Endothelial cell (in vitro differentiated cells): ENCODE results near the gene ADPGK. TPM values are rescaled to one million over a fixed set of nuclear protein-coding genes. Genes with fewer than 3 reads are reported as not detected.
A peak's percentile ranks its signal among the peaks of the same experiment; 100 is the strongest.

Source experiments
- DNase-seq: peaks from one replicate; pipeline ENCODE4 v3.0.0; 2021; ENCODE audit warnings: low spot score
- H3K27ac Mint-ChIP-seq: one replicate; pipeline ENCODE4 v1.8.0; 2021; ENCODE audit warnings: mixed read lengths, inconsistent platforms; ENCODE audit not compliant: unreplicated experiment
- H3K27me3 Mint-ChIP-seq: one replicate; pipeline ENCODE4 v1.8.0; 2021; ENCODE audit warnings: mild to moderate bottlenecking, moderate library complexity, mixed read lengths, inconsistent platforms; ENCODE audit not compliant: unreplicated experiment
- H3K36me3 Mint-ChIP-seq: one replicate; pipeline ENCODE4 v1.8.0; 2021; ENCODE audit warnings: mild to moderate bottlenecking, low read depth, mixed read lengths, inconsistent platforms; ENCODE audit not compliant: unreplicated experiment
- H3K4me1 Mint-ChIP-seq: one replicate; pipeline ENCODE4 v1.8.0; 2021; ENCODE audit warnings: mild to moderate bottlenecking, mixed read lengths, inconsistent platforms; ENCODE audit not compliant: unreplicated experiment
- H3K4me3 Mint-ChIP-seq: one replicate; pipeline ENCODE4 v1.8.0; 2021; ENCODE audit warnings: mild to moderate bottlenecking, mixed read lengths, inconsistent platforms; ENCODE audit not compliant: unreplicated experiment
- H3K9me3 Mint-ChIP-seq: one replicate; pipeline ENCODE4 v1.8.0; 2021; ENCODE audit warnings: mixed read lengths, inconsistent platforms; ENCODE audit not compliant: unreplicated experiment
- long read RNA-seq: library from polyadenylated mRNA; unstranded; transcript quantifications from one replicate; pipeline ENCODE4 v2.0.0, GENCODE V29; 2020; ENCODE audit not compliant: unreplicated experiment
- total RNA-seq: library from RNA; stranded (reverse); fragmentation: NEBNext Ultra II Directional; extraction: Animal tissue kit (Norgen Biotek cat#: 25700); gene quantifications from one replicate; pipeline ENCODE4 v1.2.1, GENCODE V29; 2021; ENCODE audit not compliant: unreplicated experiment
- TF ChIP-seq, protein P1 (sequence below): fragments of 200-600 bp; sonication (generic); IDR thresholded peaks from one replicate; pipeline ENCODE4 v1.5.0; 2021; ENCODE audit warnings: antibody characterized with exemption; ENCODE audit not compliant: unreplicated experiment

The ADPGK gene
- 42.0 TPM for total RNA-seq
- long read RNA-seq, partial matches to known transcripts: 1 of 26 reads
- long read RNA-seq, other reads (novel, unspliced or antisense): 23 of 26 reads

DNA sequence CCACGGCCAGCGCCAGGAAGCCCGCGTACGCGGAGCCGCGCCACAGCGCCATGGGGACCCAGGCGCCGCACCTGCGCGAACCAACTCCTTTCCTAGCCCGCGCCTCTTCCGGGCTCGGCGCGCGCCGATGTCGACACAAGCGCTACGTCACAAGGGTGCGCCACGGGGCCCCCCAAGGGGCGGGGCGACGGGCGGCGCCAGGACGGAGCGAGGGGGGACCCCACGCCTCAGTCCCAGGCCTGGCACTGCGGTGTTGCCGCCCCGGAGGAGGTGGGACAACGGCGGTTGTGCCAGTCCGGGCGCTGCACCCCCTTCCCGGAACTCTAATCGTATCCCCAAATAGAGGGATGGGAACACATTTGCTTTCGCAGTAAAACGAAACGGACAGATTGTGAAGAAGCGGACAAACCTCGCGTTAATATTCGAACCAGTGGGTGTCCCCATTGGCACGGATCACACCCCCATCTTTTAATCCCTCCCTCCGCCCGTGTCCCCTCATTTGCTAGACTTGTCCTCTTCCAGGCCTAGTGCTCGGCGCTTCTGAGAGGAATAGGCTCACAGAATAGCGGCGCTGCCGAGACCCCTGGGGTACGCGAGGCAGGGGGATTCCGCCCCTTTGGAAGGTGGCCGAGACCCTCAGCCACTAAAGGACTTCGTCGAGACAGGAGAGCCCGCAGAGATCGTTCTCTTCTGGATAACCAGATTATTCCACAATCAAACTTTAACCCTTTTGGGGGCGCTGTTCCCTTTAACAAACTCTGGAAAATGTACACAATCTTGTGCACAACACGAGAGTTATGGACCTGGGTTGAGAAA is at the start of gene ADPGK:
TSS of gene ADPGK (minus strand) at position 119 of the 816 bp plus-strand sequence. CDS start at position 52, 67 bp downstream.
- TF ChIP-seq, protein P1, sequence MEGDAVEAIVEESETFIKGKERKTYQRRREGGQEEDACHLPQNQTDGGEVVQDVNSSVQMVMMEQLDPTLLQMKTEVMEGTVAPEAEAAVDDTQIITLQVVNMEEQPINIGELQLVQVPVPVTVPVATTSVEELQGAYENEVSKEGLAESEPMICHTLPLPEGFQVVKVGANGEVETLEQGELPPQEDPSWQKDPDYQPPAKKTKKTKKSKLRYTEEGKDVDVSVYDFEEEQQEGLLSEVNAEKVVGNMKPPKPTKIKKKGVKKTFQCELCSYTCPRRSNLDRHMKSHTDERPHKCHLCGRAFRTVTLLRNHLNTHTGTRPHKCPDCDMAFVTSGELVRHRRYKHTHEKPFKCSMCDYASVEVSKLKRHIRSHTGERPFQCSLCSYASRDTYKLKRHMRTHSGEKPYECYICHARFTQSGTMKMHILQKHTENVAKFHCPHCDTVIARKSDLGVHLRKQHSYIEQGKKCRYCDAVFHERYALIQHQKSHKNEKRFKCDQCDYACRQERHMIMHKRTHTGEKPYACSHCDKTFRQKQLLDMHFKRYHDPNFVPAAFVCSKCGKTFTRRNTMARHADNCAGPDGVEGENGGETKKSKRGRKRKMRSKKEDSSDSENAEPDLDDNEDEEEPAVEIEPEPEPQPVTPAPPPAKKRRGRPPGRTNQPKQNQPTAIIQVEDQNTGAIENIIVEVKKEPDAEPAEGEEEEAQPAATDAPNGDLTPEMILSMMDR: peak; percentile 83
- peaks cover 1% of the 10 kb centered on the region for H3K27me3 Mint-ChIP-seq
- peak within 1 kb of the TSS; percentile 97 for H3K4me3 Mint-ChIP-seq
- peak; percentile 95 for DNase-seq
- H3K4me1 Mint-ChIP-seq: peaks cover 16% of the 10 kb centered on the region
- H3K36me3 Mint-ChIP-seq: peaks cover 14% of the 10 kb centered on the region
- peak within 1 kb of the TSS; percentile 39 for H3K27ac Mint-ChIP-seq
- no peaks in the 10 kb centered on the region for H3K9me3 Mint-ChIP-seq

DNA sequence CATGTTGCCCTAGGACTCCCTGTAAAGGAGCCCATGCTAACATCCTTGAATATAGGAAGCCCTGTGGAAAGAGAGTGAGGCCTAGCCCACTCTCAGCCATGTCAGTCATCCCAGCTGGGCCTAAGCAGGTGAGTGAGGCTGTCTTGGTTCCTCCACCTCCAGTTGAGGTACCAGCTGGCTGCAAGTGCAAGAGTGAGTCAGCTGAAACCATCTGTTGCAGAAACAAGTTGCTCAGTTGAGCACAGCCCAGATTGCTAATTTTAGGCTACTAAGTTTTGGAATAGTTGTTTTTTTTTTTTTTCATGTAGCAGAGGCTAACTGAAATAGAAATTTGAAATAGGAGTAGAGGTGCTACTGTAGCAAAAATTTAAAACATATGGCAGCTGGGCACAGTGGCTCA is 43.7 kb upstream of the ADPGK start:
- Mint-ChIP-seq H3K4me1 (no peaks in the 10 kb centered on the region), H3K27me3 (peaks cover 4% of the 10 kb centered on the region), H3K4me3 (no peak overlapping the region), H3K27ac (no peak overlapping the region), H3K9me3 (no peaks in the 10 kb centered on the region), H3K36me3 (no peaks in the 10 kb centered on the region)
- DNase-seq: no peak
- TF ChIP-seq, protein P1: no peak

DNA sequence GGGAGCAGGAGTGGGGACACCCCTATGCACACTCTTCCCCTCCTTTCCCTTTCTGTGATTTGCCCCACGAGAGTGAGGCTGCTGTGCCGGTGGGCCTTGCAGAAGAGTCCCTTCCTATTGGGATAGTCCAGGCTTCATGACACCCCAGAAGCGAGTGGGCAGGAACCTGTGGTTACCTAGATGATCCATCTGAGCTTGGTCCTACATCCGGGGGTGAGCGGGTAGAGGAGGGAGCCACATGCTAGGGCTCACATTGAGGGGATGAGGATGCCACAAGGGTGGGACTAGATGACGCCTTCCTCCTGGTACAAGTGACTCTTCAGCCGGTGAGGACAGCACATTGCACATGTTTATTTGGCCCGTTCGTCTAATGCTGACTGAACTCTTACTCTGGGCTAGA is 43.1 kb upstream of the ADPGK start:
- Mint-ChIP-seq H3K4me1 (no peaks in the 10 kb centered on the region), H3K27ac (no peak overlapping the region), H3K36me3 (no peaks in the 10 kb centered on the region), H3K4me3 (no peak overlapping the region), H3K9me3 (no peaks in the 10 kb centered on the region), H3K27me3 (peaks cover 4% of the 10 kb centered on the region)
- DNase-seq: no peak
- TF ChIP-seq, protein P1: no peak

DNA sequence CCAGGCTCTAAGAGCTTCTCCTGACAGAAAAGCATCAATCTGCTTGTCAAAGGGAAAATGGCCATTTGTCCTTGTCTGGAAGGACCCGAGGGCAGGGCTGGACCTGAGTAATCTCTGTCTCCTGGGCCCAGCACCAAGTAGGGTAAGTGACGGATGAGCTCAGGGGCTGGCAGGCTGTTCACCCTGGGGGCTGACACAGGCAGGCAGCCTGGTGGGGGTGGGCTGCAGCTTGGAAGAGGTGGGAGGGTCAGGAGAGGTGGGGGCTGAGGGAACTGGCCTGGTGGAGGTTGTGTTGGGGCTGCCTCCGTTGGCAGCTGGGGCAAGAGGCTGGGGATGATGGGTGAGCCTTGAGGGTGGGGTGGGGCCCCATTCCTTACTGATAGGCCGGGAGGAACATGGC is 42.3 kb upstream of the ADPGK start:
- no peak for DNase-seq
- TF ChIP-seq, protein P1: no peak
- no peak overlapping the region for H3K4me3 Mint-ChIP-seq
- no peak overlapping the region for H3K27ac Mint-ChIP-seq
- H3K36me3 Mint-ChIP-seq: no peaks in the 10 kb centered on the region
- H3K9me3 Mint-ChIP-seq: no peaks in the 10 kb centered on the region
- H3K27me3 Mint-ChIP-seq: peaks cover 6% of the 10 kb centered on the region
- H3K4me1 Mint-ChIP-seq: no peaks in the 10 kb centered on the region

DNA sequence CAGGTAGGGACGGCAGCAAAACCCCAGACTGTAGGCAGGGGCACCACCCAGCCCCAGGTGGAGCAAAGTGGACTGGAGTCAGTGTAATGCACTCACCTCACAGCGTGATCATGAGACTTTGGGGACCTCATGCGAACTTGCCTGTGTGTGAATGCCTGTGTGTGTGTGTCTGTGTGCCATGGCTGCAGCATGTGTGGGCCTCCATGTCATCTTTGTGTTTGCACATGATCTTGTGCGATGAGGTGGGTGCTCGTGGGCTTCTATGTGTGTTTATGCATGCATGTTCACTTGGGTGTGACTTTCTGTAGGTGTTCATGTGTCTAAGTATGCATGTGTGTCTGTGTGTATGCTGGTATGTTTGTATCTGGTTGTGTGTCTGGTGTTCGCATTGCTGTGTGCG is 41.2 kb upstream of the ADPGK start:
- peaks cover 7% of the 10 kb centered on the region for H3K27me3 Mint-ChIP-seq
- no peaks in the 10 kb centered on the region for H3K9me3 Mint-ChIP-seq
- TF ChIP-seq, protein P1: no peak
- H3K27ac Mint-ChIP-seq: no peak overlapping the region
- H3K4me3 Mint-ChIP-seq: no peak overlapping the region
- DNase-seq: no peak
- no peaks in the 10 kb centered on the region for H3K36me3 Mint-ChIP-seq
- H3K4me1 Mint-ChIP-seq: no peaks in the 10 kb centered on the region
